IMR-90 (cell line): ENCODE results near the gene HYDIN. TPM values are rescaled to one million over a fixed set of nuclear protein-coding genes. Genes with fewer than 3 reads are reported as not detected.

ENCODE experiments used
- ATAC-seq: fragments of 200-7000 bp; cut with Tn5 transposase; 2 replicates; pipeline ENCODE4 v1.9.1; 2020; ENCODE audit warnings: low read depth, mild to moderate bottlenecking, moderate library complexity
- BruUV-seq: library from RNA; stranded (reverse); fragments of 400-500 nt; replicated peaks from 2 replicates; lab custom pipeline; 2021; lab: Mats Ljungman, UMichigan
- CTCF ChIA-PET: fragments of 300-600 bp; formaldehyde crosslinking; extraction: SDS; loops from one replicate; lab custom pipeline; 2021; ENCODE audit warnings: antibody characterized with exemption; lab: Yijun Ruan, JAX
- POLR2A ChIA-PET: fragments of 300-600 bp; sonication (Branson Sonifier 250); formaldehyde crosslinking; loops from one replicate; lab custom pipeline; 2022; ENCODE audit warnings: antibody characterized with exemption; ENCODE audit not compliant: unreplicated experiment; lab: Charles Lee
- DNase-seq: peaks from one replicate; pipeline ENCODE4 v3.0.0; 2013
- H2AFZ ChIP-seq: replicated peaks from 2 replicates; pipeline ENCODE3; 2013; ENCODE audit warnings: low read length, mild to moderate bottlenecking; ENCODE audit not compliant: poor library complexity
- H2AK5ac ChIP-seq: 2 replicates; pipeline ENCODE4 v1.6.1; 2013; ENCODE audit warnings: low read depth, low read length, inconsistent platforms
- H2AK9ac ChIP-seq: replicated peaks from 2 replicates; pipeline ENCODE3; 2013; ENCODE audit warnings: mild to moderate bottlenecking, low read depth, low read length, moderate library complexity; ENCODE audit not compliant: poor library complexity
- H2BK120ac ChIP-seq: 2 replicates; pipeline ENCODE4 v1.6.1; 2013; ENCODE audit warnings: low read depth, low read length, inconsistent platforms
- H2BK15ac ChIP-seq: 3 replicates; pipeline ENCODE4 v1.6.1; 2013; ENCODE audit warnings: low read depth, low read length, inconsistent platforms
- H2BK20ac ChIP-seq: 2 replicates; pipeline ENCODE4 v1.6.1; 2013; ENCODE audit warnings: low read depth, mild to moderate bottlenecking, inconsistent platforms, low read length, moderate library complexity
- H2BK5ac ChIP-seq: 2 replicates; pipeline ENCODE4 v1.6.1; 2013; ENCODE audit warnings: mild to moderate bottlenecking, low read depth, low read length, inconsistent platforms; ENCODE audit not compliant: poor library complexity, severe bottlenecking
- H3K14ac ChIP-seq: replicated peaks from 2 replicates; pipeline ENCODE4 v1.6.1; 2013; ENCODE audit warnings: low read depth, low read length, inconsistent platforms
- H3K18ac ChIP-seq: 2 replicates; pipeline ENCODE4 v1.6.1; 2013; ENCODE audit warnings: low read depth, low read length, control low read depth
- H3K23ac ChIP-seq: 2 replicates; pipeline ENCODE4 v1.6.1; 2013; ENCODE audit warnings: low read depth, low read length, inconsistent platforms
- H3K27ac ChIP-seq: 2 replicates; pipeline ENCODE4 v1.5.1; 2013; ENCODE audit warnings: mild to moderate bottlenecking, control low read depth, low read length; ENCODE audit not compliant: insufficient read depth
- H3K27me3 ChIP-seq: 2 replicates; pipeline ENCODE4 v1.6.1; 2013; ENCODE audit warnings: low read length; ENCODE audit not compliant: control insufficient read depth, insufficient read depth
- H3K36me3 ChIP-seq: 2 replicates; pipeline ENCODE4 v1.6.1; 2013; ENCODE audit warnings: low read length, mixed read lengths; ENCODE audit not compliant: control insufficient read depth, insufficient read depth
- H3K4ac ChIP-seq: 2 replicates; pipeline ENCODE4 v1.6.1; 2013; ENCODE audit warnings: low read depth, low read length, inconsistent platforms
- H3K4me1 ChIP-seq: 2 replicates; pipeline ENCODE4 v1.6.1; 2013; ENCODE audit warnings: low read length, mixed read lengths; ENCODE audit not compliant: control insufficient read depth, insufficient read depth
- H3K4me2 ChIP-seq: 2 replicates; pipeline ENCODE4 v1.6.1; 2013; ENCODE audit warnings: low read depth, mild to moderate bottlenecking, control low read depth, low read length, moderate library complexity
- H3K4me3 ChIP-seq: 2 replicates; pipeline ENCODE4 v1.5.1; 2013; ENCODE audit warnings: low read depth, mild to moderate bottlenecking, control low read depth, low read length, moderate library complexity; ENCODE audit not compliant: insufficient read depth
- H3K56ac ChIP-seq: 2 replicates; pipeline ENCODE4 v1.6.1; 2013; ENCODE audit warnings: low read length, inconsistent platforms; ENCODE audit not compliant: insufficient read depth; ENCODE audit errors: extremely low read depth
- H3K79me1 ChIP-seq, 2 experiments: 2 replicates each; pipeline ENCODE4 v1.6.1; 2013; ENCODE audit warnings: low read length in 2 of 2, inconsistent platforms in 1 of 2, low read depth in 1 of 2
- H3K9ac ChIP-seq: 2 replicates; pipeline ENCODE4 v1.6.1; 2013; ENCODE audit warnings: low read depth, low read length, control low read depth
- H3K9me1 ChIP-seq: 2 replicates; pipeline ENCODE4 v1.6.1; 2013; ENCODE audit warnings: low read length, inconsistent platforms; ENCODE audit not compliant: insufficient read depth
- H3K9me3 ChIP-seq: 2 replicates; pipeline ENCODE4 v1.6.1; 2013; ENCODE audit warnings: low read length; ENCODE audit not compliant: control insufficient read depth, insufficient read depth
- H4K20me1 ChIP-seq: 2 replicates; pipeline ENCODE4 v1.6.1; 2013; ENCODE audit warnings: low read length, inconsistent platforms; ENCODE audit not compliant: insufficient read depth
- H4K5ac ChIP-seq: 2 replicates; pipeline ENCODE4 v1.6.1; 2013; ENCODE audit warnings: mild to moderate bottlenecking, low read depth, low read length, control low read depth
- H4K8ac ChIP-seq, 2 experiments: 2 replicates each; pipeline ENCODE4 v1.6.1; 2013; ENCODE audit warnings: low read depth in 2 of 2, low read length in 2 of 2, control low read depth in 1 of 2, inconsistent platforms in 1 of 2
- H4K91ac ChIP-seq: 2 replicates; pipeline ENCODE4 v1.6.1; 2013; ENCODE audit warnings: low read depth, low read length, inconsistent platforms; ENCODE audit not compliant: insufficient read depth
- BHLHE40 ChIP-seq: fragments of 150-350 bp; IDR thresholded peaks from 2 replicates; pipeline ENCODE4 v1.6.1; 2016; ENCODE audit warnings: mild to moderate bottlenecking, low read depth, low read length
- CEBPB ChIP-seq: IDR thresholded peaks from 2 replicates; pipeline ENCODE4 v1.6.1; 2012; ENCODE audit warnings: low read depth, low read length, improper control_type of control experiment
- CHD1 ChIP-seq: IDR thresholded peaks from 2 replicates; pipeline ENCODE4 v1.6.1; 2012; ENCODE audit warnings: low read depth, low read length, improper control_type of control experiment
- FOS ChIP-seq: fragments of 150-350 bp; IDR thresholded peaks from 2 replicates; pipeline ENCODE4 v1.6.1; 2016; ENCODE audit warnings: low read depth, low read length
- MAFK ChIP-seq: IDR thresholded peaks from 2 replicates; pipeline ENCODE4 v1.6.1; 2012; ENCODE audit warnings: low read depth, low read length, improper control_type of control experiment
- MXI1 ChIP-seq: IDR thresholded peaks from 2 replicates; pipeline ENCODE4 v1.6.1; 2012; ENCODE audit warnings: low read depth, mild to moderate bottlenecking, low read length, moderate library complexity, borderline replicate concordance
- NFE2L2 ChIP-seq: fragments of 150-350 bp; IDR thresholded peaks from 2 replicates; pipeline ENCODE4 v1.6.1; 2016; ENCODE audit warnings: low read depth, mild to moderate bottlenecking, low read length
- POLR2A ChIP-seq: IDR thresholded peaks from 2 replicates; pipeline ENCODE4 v1.6.1; 2012; ENCODE audit warnings: mild to moderate bottlenecking, low read depth, low read length
- RAD21 ChIP-seq: IDR thresholded peaks from 2 replicates; pipeline ENCODE4 v1.6.1; 2012; ENCODE audit warnings: low read length, improper control_type of control experiment
- RCOR1 ChIP-seq: IDR thresholded peaks from 2 replicates; pipeline ENCODE4 v1.6.1; 2012; ENCODE audit warnings: mild to moderate bottlenecking, low read length, improper control_type of control experiment; ENCODE audit not compliant: insufficient replicate concordance
- RFX5 ChIP-seq: IDR thresholded peaks from 2 replicates; pipeline ENCODE4 v1.8.0; 2012; ENCODE audit warnings: low read depth, mild to moderate bottlenecking, low read length, moderate library complexity
- SMC3 ChIP-seq: fragments of 150-350 bp; IDR thresholded peaks from 2 replicates; pipeline ENCODE4 v1.6.1; 2016; ENCODE audit warnings: low read depth, mild to moderate bottlenecking, antibody characterized with exemption, low read length, moderate library complexity
- WGBS, 2 experiments: methylation state at CpG; one replicate each; pipeline versions ENCODE4 v1.1.5 to v1.1.7; 2013; ENCODE audit warnings: missing lambda C conversion rate in 2 of 2; ENCODE audit not compliant: insufficient read length in 1 of 2; ENCODE audit errors: extremely low coverage in 2 of 2; 5-methylcytosine and 5-hydroxymethylcytosine counted together
- dilution Hi-C: fragments of 300-500 bp; cut with HindIII; formaldehyde crosslinking; loops from one replicate; pipeline ENCODE4 v1.14.3; 2018; ENCODE audit warnings: low sequenced_read_pairs; ENCODE audit not compliant: unreplicated experiment
- in situ Hi-C: fragments of 300-500 bp; cut with MboI; formaldehyde crosslinking; loops from 3 replicates; pipeline ENCODE4 v1.14.3; 2019; ENCODE audit warnings: low sequenced_read_pairs, inconsistent platforms, mixed read lengths
- intact Hi-C: fragments of 100-400 bp; cut with micrococcal nuclease; formaldehyde crosslinking; loops from 2 replicates; pipeline ENCODE4 v1.10.0; 2022
- polyA plus RNA-seq, 3 experiments: library from polyadenylated mRNA; depleted of rRNA; stranded (reverse); fragments of >200 nt; gene quantifications; 2 replicates each; pipeline ENCODE4 v1.2.3, GENCODE V29; 2012; ENCODE audit warnings: low replicate concordance in 1 of 3
- total RNA-seq: library from RNA; depleted of rRNA; stranded (reverse); fragments of >200 nt; gene quantifications from 2 replicates; pipeline ENCODE4 v1.2.3, GENCODE V29; 2012
- TF ChIP-seq, protein P1 (sequence below): conservative IDR thresholded peaks from 2 replicates; pipeline ENCODE4 v1.5.1; 2012; ENCODE audit warnings: mild to moderate bottlenecking, low read depth, low read length, improper control_type of control experiment
- TF ChIP-seq, protein P2 (sequence below): fragments of 150-350 bp; IDR thresholded peaks from 2 replicates; pipeline ENCODE4 v1.6.1; 2016; ENCODE audit warnings: low read depth, mild to moderate bottlenecking, low read length, moderate library complexity, borderline replicate concordance
- TF ChIP-seq, protein P3 (sequence below): fragments of 150-350 bp; IDR thresholded peaks from 2 replicates; pipeline ENCODE4 v1.6.1; 2017; ENCODE audit warnings: mild to moderate bottlenecking, antibody characterized with exemption, low read length, low read depth

The HYDIN gene
- total and polyA plus RNA-seq, 2 of the 4 experiments (the other 2 are of a cell fraction) = 0.18 to 0.27 TPM

- no peak overlapping the region for H3K18ac ChIP-seq
- no peak overlapping the region for H2AK5ac ChIP-seq
- H4K20me1 ChIP-seq = no peaks in the 10 kb centered on the region
- H2BK120ac ChIP-seq = no peak overlapping the region
- CTCF ChIA-PET = no interaction called here
- in situ Hi-C loops (no loop called here), intact Hi-C loops (no loop called here), dilution Hi-C loops (no loop called here)
- H4K5ac ChIP-seq = no peak overlapping the region
- H3K9ac ChIP-seq = no peak overlapping the region
- no peak overlapping the region for H3K23ac ChIP-seq
- peak overlapping the region; percentile 55 for H2AK9ac ChIP-seq
- H2BK5ac ChIP-seq = no peak overlapping the region
- H3K4me2 ChIP-seq = no peak overlapping the region
- no peak overlapping the region for H3K4me3 ChIP-seq
- BruUV-seq = no TSS peak
- H3K27me3 ChIP-seq = no peaks in the 10 kb centered on the region
- no peaks in the 10 kb centered on the region for H3K36me3 ChIP-seq
- POLR2A ChIA-PET = no interaction called here
- H2BK15ac ChIP-seq = no peak overlapping the region
- no peak overlapping the region for H4K91ac ChIP-seq
- no peak overlapping the region for H3K14ac ChIP-seq
- no peak overlapping the region for H3K4ac ChIP-seq
- TF ChIP-seq SMC3 = no peak
- no peak for TF ChIP-seq RAD21
- TF ChIP-seq BHLHE40 = no peak
- TF ChIP-seq, protein P1, sequence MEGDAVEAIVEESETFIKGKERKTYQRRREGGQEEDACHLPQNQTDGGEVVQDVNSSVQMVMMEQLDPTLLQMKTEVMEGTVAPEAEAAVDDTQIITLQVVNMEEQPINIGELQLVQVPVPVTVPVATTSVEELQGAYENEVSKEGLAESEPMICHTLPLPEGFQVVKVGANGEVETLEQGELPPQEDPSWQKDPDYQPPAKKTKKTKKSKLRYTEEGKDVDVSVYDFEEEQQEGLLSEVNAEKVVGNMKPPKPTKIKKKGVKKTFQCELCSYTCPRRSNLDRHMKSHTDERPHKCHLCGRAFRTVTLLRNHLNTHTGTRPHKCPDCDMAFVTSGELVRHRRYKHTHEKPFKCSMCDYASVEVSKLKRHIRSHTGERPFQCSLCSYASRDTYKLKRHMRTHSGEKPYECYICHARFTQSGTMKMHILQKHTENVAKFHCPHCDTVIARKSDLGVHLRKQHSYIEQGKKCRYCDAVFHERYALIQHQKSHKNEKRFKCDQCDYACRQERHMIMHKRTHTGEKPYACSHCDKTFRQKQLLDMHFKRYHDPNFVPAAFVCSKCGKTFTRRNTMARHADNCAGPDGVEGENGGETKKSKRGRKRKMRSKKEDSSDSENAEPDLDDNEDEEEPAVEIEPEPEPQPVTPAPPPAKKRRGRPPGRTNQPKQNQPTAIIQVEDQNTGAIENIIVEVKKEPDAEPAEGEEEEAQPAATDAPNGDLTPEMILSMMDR = no peak
- no peak for TF ChIP-seq NFE2L2
- TF ChIP-seq MXI1 = no peak
- TF ChIP-seq, protein P2, sequence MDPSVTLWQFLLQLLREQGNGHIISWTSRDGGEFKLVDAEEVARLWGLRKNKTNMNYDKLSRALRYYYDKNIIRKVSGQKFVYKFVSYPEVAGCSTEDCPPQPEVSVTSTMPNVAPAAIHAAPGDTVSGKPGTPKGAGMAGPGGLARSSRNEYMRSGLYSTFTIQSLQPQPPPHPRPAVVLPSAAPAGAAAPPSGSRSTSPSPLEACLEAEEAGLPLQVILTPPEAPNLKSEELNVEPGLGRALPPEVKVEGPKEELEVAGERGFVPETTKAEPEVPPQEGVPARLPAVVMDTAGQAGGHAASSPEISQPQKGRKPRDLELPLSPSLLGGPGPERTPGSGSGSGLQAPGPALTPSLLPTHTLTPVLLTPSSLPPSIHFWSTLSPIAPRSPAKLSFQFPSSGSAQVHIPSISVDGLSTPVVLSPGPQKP = no peak
- no peak for TF ChIP-seq MAFK
- TF ChIP-seq, protein P3, sequence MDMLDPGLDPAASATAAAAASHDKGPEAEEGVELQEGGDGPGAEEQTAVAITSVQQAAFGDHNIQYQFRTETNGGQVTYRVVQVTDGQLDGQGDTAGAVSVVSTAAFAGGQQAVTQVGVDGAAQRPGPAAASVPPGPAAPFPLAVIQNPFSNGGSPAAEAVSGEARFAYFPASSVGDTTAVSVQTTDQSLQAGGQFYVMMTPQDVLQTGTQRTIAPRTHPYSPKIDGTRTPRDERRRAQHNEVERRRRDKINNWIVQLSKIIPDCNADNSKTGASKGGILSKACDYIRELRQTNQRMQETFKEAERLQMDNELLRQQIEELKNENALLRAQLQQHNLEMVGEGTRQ = no peak
- TF ChIP-seq POLR2A = no peak
- no peak for TF ChIP-seq FOS
- no peak for TF ChIP-seq RFX5
- no peak for TF ChIP-seq CEBPB
- no peak for TF ChIP-seq RCOR1
- TF ChIP-seq CHD1 = no peak
- H3K4me1 ChIP-seq = no peaks in the 10 kb centered on the region
- ATAC-seq = no peak
- no peaks in the 10 kb centered on the region for H3K9me1 ChIP-seq
- no peak overlapping the region for H4K8ac ChIP-seq
- H3K27ac ChIP-seq = no peak overlapping the region
- WGBS, 2 experiments = 36% methylated on average over 2 of the region's 3 CpGs; no CpG with 5 or more reads in 1 of the 2 experiments
- H3K56ac ChIP-seq = no peak overlapping the region
- DNase-seq = no peak
- H3K79me1 ChIP-seq = no peaks in the 10 kb centered on the region
- H2BK20ac ChIP-seq = no peak overlapping the region
- no peak overlapping the region for H2AFZ ChIP-seq
- H3K9me3 ChIP-seq = no peaks in the 10 kb centered on the region
These were observed 24.9 kb downstream of the HYDIN start for GRCh38 chr16:71205482-71206131.
